ENCODE results near the gene QSOX2. TPM values are rescaled to one million over a fixed set of nuclear protein-coding genes. Genes with fewer than 3 reads are reported as not detected.

The QSOX2 gene
- total RNA-seq, 6 experiments from 2014 or later: 2.9 to 8.7 (median 6.4) TPM

DNA sequence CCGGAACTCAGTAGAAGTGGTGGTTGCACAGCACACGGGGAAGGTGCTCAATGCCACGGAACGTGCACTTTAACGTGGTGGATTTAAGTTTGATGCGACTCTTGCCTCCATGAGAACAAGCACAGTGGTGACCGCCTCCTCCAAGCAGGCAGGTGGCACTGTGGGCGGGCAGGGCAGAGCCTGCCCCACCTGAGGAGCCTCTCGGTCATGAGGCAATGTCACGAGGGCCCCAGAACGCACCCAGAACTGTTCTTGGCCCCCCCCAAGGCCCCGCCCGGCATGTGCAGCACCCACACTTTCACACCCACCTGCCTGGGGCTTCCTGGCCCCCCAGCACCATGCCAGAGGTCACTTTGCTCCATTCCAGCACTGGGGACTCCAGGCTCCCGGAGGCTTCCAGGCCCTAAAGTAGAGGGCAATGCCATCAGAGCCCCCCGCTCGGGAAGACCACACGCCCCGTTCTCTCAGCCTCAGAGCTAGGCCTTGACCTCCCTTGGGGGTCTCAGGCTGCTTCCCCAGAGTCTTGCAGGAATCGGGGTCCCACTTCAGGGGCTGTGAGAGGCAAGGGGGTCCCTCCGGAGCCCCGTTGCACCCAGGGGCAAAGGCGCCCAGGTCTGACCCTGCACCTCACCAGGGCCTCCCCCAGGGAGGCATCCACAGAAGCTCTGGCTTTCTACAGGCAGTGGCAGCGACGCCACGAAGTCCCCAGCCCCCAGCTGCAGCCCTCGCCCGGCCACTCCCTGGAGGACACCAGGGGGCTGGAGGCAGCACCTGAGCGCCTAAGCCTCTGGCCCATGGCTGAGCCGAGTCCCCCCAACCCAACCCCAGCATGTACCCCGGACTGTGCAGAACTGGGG is 44.3 kb upstream of the QSOX2 start:
- ATAC-seq: no peak
- no peak overlapping the region for H3K4me3 ChIP-seq
- TF ChIP-seq, protein P1, sequence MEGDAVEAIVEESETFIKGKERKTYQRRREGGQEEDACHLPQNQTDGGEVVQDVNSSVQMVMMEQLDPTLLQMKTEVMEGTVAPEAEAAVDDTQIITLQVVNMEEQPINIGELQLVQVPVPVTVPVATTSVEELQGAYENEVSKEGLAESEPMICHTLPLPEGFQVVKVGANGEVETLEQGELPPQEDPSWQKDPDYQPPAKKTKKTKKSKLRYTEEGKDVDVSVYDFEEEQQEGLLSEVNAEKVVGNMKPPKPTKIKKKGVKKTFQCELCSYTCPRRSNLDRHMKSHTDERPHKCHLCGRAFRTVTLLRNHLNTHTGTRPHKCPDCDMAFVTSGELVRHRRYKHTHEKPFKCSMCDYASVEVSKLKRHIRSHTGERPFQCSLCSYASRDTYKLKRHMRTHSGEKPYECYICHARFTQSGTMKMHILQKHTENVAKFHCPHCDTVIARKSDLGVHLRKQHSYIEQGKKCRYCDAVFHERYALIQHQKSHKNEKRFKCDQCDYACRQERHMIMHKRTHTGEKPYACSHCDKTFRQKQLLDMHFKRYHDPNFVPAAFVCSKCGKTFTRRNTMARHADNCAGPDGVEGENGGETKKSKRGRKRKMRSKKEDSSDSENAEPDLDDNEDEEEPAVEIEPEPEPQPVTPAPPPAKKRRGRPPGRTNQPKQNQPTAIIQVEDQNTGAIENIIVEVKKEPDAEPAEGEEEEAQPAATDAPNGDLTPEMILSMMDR (IDR thresholded peaks at IDR 0.05): no peak
- TF ChIP-seq POLR2A (IDR thresholded peaks at IDR 0.05): no peak
- H3K36me3 ChIP-seq: no peaks in the 10 kb centered on the region
- H3K9me3 ChIP-seq: no peaks in the 10 kb centered on the region
- 40% methylated on average over 2 of the region's 30 CpGs for WGBS (ENCODE audit: insufficient coverage, low coverage, low lambda C conversion rate, missing lambda C conversion rate)
- no peaks in the 10 kb centered on the region for H3K27me3 ChIP-seq
- peaks cover 0 to 4% (median 0%) of the 10 kb centered on the region in 4 donors for H3K4me1 ChIP-seq
- peak in 1 of 3 donors; percentile 13 for DNase-seq
- H3K27ac ChIP-seq: no peak overlapping the region
- intact Hi-C loops (cut with DNase I): no loop called here

DNA sequence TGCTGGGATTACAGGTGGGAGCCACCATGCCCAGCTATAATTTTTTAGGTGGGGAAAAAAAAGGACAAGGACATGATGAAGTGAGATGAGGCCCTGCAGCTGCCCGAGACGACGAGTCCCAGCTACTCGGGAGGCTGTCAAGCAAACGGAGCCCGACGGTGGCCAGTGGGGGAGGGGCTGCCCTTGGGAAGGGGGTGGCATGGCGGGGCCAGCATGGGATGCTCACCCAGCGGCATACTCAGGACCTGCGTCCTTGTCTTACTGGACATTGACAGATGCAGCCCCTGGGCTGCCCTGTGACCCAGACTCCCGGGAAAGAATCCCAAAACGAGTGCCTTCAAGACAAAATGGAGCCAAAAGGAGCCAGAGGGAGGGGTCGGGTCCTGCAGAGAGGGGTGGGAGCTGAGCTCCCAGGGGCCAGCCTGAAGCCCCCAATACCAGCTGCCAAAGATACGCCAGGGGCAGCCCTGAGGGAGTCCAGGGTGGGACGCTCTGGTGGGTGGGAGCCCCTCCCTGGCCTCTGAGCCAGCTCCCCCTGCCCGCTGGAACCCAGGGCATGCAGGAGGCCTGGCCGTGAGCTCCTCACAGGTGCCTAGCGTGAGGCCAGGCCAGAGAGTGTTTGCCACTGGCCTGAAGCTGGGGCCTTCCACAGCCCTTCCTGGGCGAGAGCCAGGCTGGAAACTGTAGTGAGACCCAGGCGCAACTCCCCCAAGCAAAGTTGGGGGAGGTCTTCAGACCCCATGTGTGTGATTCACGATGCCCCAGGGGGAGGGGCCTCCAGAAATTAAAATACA is 42.5 kb upstream of the QSOX2 start:
- TF ChIP-seq, protein P1 (IDR thresholded peaks at IDR 0.05): no peak
- TF ChIP-seq POLR2A (IDR thresholded peaks at IDR 0.05): no peak
- 13% methylated on average over 4 of the region's 21 CpGs for WGBS (ENCODE audit: insufficient coverage, low coverage, low lambda C conversion rate, missing lambda C conversion rate)
- no peak for ATAC-seq
- Histone ChIP-seq H3K36me3 (no peaks in the 10 kb centered on the region), H3K4me3 (no peak overlapping the region), H3K27ac (no peak overlapping the region), H3K9me3 (no peaks in the 10 kb centered on the region), H3K4me1 (peaks cover 0 to 5% (median 2%) of the 10 kb centered on the region in 4 donors), H3K27me3 (no peaks in the 10 kb centered on the region)
- peak in 1 of 3 donors; percentile 14 for DNase-seq
- intact Hi-C loops (cut with DNase I): no loop called here

DNA sequence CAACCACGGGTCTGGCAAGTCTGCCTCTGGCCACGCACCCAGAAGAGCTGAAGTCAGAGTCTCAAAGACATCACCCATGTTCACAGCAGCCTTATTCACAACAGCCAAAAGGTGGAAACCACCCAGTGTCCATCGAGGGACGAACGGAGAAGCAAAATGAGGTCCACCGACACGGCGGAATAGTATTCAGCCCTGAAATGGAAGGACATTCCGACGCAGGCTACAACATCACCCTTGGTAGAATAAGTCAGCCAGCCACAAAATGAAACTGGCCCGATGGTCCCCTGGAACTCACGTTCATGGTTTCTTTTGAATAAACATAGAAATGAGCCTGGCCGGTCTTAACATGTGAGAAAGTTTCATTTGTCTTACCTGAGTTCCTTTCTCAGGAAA is 41.4 kb upstream of the QSOX2 start:
- H3K9me3 ChIP-seq: no peaks in the 10 kb centered on the region
- no peak overlapping the region for H3K27ac ChIP-seq
- peaks cover 0 to 5% (median 2%) of the 10 kb centered on the region in 4 donors for H3K4me1 ChIP-seq
- intact Hi-C loops (cut with DNase I): no loop called here
- WGBS (ENCODE audit: insufficient coverage, low coverage, low lambda C conversion rate, missing lambda C conversion rate): 80% methylated on average over 4 of the region's 13 CpGs
- H3K36me3 ChIP-seq: no peaks in the 10 kb centered on the region
- ATAC-seq (no peak), DNase-seq (no peak)
- no peaks in the 10 kb centered on the region for H3K27me3 ChIP-seq
- no peak overlapping the region for H3K4me3 ChIP-seq
- TF ChIP-seq, protein P1 (IDR thresholded peaks at IDR 0.05): no peak
- no peak for TF ChIP-seq POLR2A (IDR thresholded peaks at IDR 0.05)

DNA sequence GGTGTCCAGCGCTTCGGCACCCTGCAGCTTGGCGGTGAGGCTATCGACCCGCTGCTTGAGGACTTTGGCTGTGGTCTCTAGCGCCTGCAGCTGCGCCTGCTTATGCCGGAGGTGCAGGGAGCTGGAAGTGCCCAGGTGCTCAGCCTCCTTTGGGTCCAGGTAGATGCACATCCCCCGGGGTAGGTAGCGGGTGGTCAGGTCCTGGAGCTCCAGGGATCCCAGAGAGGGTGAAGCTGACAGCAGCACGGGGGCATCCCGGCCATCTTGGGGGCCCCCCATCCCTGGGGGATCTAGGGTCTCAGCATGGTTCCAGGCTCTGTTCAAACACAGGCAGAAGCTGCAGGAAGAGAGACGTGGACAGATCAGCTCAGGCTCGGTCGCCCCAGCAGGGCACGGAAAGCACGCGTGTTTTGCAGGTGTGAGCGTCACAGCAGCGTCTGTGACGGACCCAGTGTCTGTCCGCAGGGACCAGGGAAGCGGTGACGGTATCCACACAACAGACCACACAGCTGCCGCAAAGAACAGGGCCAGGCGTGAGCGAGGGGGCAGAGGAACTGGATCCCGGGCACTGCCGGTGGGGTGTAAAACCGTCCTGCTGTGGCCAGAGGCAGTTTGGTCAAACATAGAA is 40.9 kb upstream of the QSOX2 start:
- Histone ChIP-seq H3K27ac (no peak overlapping the region), H3K36me3 (no peaks in the 10 kb centered on the region), H3K4me3 (no peak overlapping the region), H3K9me3 (no peaks in the 10 kb centered on the region), H3K4me1 (peaks cover 0 to 5% (median 2%) of the 10 kb centered on the region in 4 donors), H3K27me3 (no peaks in the 10 kb centered on the region)
- intact Hi-C loops (cut with DNase I): no loop called here
- ATAC-seq: no peak
- 60% methylated on average over 1 of the region's 30 CpGs for WGBS (ENCODE audit: insufficient coverage, low coverage, low lambda C conversion rate, missing lambda C conversion rate)
- TF ChIP-seq, protein P1 (IDR thresholded peaks at IDR 0.05): no peak
- no peak for TF ChIP-seq POLR2A (IDR thresholded peaks at IDR 0.05)
- no peak for DNase-seq

Data from right lobe of liver (tissue), 6 donors.